Stimulated activated CD4-positive, alpha-beta T cell treated with anti-CD3 and anti-CD28 coated beads, TNF-alpha, amount 100 ng/mL, for 24 hours (primary cell): ENCODE data around the gene SKAP1.
A peak's percentile ranks its signal among the peaks of the same experiment; 100 is the strongest.
"Not testable (repeated sequence)": the region's sequence is repeated elsewhere in the genome, so short reads cannot be mapped to it uniquely, and the experiment has no call there.

ENCODE experiments used
- DNase-seq, 3 experiments: peaks; one replicate each; pipeline ENCODE4 v3.0.0-alpha.2; 2020; ENCODE audit warnings: low read depth in 3 of 3

The SKAP1 gene

DNA sequence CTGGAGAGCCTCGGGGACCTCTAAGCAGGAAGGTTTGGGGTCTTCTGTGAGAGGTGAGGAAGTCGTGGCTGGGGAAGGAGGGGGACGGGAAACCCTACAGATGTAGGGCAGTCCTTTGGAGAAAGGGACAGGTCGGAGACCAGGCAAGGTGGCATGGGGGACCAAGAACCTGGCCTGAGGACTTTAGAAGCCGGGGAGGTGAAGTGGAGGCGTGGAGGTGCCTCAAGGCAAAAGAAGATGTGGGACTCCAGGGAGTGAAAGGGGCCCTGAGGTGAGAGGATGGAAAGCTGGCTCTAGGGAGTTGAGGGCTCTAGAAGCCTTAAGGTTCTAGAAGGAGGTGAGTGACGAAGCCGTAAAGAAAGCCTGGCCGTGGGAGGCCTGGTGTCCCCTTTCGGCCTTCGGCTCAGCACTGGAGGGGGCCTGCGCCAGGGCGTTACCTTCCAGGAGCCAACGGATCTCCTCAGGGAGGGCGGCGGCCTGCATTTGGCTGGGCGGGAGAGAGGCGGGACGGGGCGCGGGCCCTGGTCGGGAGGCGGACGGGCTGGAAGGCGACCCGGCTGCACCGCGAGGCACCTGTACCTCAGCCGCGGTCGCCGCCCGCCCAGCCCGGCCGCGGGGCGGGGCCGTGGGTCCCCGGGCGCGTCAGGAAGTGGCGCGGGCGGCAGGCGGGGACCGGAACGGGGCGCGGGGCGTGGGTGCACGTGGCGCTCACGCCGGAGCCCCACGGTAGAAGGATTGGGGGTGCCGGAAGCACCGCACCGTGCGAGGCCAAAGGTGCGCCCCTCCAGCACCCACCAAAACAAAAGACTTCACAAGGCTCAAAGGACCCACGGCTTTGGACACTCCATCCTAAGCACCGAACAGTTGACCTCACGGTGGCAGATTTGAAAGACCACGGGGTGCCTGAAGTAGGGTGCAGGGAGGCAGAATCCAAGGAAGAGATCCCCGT lies at the start of gene SKAP1:
Gene SKAP1, minus strand, starts transcription at position 577 of the 949 bp plus-strand sequence.
- DNase-seq: peak in 2 of 3 experiments; percentile 40 to 67

DNA sequence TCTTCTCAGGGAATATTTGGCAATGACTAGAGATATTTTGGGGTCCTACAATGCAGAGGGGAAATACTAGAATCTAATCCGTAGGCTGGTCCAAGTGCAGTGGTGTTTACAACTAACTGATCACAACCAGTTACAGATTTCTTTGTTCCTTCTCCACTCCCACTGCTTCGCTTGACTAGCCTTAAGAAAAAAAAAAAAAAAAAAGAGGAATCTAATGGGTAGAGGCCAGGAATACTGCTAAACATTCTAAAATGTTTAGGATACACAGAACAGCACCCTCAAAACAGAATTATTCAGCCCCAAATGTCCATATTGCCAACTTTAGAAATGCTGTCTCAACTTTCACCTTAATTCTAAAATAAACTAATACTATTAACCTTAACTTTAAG lies 49.0 kb upstream of the SKAP1 start:
- DNase-seq: no peak

DNA sequence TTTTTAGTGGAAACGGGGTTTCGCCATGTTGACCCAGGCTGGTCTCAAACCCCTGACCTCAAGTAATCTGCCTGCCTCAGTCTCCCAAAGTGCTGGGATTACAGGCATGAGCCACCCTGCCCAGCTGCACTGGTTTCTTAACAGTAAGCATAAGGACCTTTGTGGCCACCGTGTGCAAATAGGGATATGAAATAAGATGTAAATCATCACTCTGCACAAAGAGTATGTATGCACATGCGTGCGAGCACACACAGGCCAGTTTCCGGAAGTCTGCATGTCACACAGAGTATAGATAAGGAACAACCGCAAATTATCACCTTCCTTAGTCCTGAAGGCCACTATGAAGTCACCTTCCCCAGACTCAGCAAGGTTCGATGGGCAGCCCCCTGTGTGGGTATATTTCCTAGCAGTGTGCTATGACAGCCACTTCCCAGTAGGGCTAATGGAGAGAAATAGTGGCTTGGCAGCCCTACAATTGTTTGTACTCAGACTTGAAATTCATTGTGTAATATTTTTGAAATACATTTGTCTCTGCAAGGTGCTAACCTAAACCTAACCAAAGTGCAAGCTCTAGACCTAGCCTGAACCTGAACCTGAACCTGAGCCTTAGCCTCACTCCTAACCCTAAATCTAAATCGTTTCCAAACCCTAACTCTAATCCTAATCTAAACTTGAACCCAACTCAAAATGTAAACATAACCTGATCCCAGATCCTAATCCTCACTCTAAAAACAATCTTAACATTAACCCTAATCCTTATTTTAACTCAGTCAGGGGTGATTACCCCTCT lies 48.4 kb upstream of the SKAP1 start:
- DNase-seq: no peak

DNA sequence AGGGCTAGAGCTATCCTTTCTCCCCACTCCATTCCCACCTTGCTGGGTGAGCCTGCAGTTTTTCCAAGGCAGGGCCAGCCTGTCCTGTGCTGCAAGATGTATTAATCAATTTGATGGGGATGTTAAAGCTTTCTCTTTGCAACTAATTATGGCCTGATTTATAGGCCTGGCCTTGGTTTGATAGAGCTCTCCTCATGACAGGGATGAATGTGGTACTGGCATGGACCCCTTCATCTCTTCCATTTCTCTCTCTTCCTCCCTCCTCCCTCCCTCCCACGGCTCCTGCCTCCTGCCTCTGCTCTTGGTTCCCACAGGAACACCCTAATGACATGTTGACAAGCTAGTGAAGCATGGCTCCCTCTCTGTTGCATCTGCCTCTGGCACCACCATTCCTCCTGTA lies 47.2 kb upstream of the SKAP1 start:
- no peak for DNase-seq

DNA sequence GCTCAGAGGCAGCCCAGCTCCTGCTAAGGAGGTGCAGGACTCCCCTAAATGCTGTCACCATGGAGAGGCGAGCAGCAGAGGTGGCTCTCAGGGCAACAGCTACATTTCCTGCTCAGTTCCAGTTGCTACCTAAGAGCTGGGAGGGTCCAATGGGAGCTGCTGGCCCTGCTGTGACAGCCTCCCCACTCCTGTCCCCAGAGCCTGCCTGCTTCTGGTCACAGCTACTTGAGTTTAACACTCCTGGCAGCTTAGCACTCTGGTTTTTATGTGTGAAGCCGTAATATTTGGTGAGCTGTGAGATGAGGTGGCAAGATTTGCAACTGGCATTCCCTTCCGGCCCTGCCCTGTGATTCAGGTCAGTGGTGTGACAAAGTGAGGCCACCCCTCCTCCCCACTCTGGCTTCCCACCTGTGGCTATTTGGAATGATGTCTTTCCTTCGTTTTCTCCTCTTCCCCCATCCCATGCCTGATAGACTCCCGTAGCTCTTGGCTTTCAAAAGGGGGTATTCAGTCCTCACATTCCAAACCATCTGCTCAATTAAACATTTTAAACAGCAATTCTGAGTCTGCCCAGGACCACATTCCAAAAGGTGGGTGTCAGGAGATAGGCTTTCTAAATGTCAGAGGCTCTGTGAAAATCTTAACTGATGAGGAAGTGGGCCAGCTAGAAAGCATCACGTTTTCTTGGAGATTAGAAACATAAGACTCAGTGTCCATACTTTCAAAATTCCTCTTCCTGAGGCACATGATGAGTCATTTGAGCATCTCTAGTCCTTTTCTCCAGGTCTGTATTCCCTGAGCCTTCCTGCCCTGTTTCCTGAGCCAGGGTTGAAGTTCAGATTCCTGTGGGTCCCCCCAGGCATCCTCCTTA lies 42.6 kb upstream of the SKAP1 start:
- DNase-seq: no peak

DNA sequence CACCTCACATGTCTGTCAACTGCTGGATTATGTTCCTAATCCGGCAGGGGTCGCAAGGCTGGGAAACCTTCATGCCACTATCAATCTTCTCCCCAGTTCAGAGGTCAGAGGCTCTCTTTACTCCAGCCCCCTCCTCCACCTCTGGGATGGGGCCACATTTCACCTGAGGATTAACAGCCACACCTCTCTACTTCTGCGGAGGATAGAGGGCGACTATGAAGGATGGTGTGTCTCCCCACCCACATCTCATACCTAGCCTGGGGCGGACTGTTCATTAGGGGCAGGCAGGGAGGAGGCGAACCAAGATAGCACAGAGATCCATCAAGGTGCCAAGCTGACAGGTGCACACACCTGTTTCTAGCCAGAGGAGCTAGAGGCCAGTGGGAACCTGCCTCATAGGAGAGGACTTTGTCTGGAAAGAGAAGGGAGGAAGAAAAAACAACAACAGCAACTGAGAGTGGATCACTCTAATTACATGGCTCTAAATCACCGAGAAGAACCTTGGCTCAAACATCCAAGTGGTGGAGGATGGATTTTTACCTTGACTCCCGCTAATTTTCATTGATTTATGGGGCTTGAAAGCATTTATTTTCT lies 41.9 kb upstream of the SKAP1 start:
- DNase-seq: no peak

DNA sequence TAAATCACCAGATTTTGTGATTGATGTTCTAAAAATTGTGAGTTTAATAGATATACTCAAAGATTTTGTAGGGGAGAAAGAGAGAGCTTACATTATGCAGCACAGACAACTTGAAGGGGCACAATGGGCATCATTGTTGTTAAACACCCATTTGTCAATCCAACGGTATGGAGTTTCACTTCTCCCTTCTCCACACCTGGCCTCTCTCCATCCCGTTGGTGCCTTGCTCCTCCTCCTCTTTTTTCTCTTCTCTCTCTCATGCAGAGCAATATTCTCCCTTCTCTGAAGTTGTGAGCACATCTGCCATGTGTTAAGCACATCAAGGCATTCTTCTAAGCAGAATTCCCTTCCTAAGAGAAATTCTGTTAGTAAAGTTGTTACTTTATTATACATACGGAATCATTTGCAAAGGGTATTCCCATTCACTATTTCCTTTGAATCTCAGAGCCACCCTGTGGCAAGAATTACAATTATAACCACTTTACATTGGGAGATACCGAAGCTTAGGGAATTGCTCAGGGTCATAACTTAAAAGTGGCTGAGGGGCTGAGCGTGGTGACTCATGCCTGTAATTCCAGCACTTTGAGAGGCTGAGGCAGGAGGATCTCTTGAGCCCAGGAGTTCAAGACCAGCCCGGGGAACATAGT lies 40.5 kb upstream of the SKAP1 start:
- DNase-seq: no peak

DNA sequence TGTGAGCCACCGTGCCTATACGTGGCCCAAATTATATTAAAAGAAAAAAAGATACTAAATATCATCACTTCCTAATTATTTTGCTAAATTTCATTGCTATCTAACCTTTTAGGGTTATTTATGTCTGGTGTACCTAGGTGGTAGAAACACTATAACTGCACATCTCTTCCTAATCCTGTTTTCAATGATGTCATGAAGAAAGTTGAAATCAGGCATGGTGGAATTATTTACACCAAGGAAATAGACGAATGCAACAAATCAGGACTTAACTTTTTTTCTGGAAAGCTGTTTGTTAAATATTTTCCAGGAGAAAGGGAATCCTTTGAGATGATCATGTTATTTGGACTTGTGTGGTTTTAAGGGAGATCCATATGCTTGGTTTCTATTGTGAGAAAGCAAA lies 39.2 kb upstream of the SKAP1 start:
- no peak for DNase-seq

DNA sequence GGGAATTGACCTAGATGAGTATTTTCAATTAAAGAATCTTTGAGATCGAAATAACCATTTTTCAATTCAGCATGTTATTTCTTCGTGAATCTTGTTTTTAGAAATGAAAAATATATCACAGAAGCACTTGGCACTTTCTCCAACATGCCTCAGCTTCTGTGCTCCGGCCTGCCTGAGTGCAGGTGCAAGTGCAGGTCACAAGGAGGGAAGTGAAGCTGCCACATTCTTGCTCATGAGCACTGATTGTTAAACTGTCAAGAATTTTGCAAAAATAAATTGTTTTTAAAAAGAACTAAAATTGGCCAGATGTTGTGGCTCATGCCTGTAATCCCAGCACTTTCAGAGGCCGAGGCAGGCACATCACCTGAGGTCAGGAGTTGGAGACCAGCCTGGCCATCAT lies 38.3 kb upstream of the SKAP1 start:
- DNase-seq: no peak

DNA sequence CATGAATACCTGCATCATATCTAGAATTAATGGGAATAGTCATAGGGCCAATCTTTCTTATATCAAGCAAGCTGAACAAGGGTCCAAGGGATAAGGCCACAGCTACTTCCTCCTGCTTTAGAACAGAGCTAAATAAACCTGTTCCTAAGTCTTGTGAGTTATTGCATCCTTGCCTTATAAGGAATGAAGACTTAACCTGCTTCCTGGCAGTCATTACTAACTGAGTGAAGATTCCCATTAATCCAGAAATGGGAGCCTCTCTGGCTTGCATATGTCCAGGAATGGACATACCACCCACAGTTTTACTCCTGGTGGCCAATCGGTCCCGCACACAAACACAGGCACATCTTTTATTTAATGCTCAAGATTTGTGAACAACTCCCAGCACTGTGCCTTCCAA lies 35.9 kb upstream of the SKAP1 start:
- DNase-seq: no peak

DNA sequence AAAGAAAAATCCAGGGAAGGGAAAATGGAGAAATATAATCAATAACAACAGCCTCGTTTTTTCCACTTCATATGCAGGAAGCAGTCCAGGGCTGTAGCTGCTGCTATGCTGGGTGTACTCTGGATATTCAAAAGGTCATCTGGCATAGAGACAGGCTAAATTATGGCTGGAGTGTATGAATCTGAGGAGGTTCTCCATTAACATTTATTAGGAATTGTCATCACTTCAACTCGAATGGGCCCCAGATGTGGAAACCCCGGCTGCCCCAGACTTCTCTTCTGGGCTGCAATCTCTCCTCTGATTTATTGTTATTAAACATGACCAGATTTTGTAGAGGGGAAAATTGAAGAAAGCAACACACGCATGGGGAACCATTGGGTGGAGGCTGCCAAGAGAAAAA lies 33.5 kb upstream of the SKAP1 start:
- DNase-seq: no peak

DNA sequence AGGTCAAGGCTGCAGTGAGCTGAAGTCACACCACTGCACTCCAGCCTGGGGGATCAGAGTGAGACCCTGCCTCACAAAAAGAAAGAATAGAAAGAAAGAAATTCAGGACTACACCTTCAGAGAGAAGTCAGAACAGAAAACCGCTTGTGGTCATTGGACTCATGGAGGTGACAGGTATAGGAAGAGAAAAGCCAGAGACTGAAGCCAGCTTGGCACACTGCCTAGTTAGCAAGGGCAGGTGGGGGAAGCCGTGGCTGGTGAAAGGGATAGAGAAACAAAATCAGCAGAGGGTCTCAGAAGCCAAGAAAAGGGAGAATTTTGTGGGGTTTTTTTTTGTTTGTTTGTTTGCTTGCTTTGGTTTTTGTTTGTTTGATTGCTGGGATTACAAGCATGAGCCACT lies 32.9 kb upstream of the SKAP1 start:
- DNase-seq: no peak

DNA sequence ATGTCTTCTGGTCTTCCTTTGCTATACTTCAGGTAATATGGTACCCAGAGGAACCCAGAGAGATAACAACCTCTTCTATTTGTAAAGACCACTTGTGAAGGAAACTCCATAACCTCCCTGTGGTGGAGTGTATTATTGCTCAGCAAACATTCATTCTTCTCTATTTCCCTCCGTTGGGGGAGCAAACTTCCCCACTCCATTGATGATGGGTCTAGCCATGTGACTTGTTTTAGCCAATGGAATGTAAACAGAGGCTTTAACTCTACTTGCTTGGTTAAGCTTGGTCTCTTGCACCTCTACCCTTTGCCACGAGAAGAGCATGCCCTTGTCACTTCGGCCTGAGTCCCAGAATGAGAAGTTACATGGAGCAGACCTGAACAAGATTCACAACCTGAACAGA lies 30.0 kb upstream of the SKAP1 start:
- DNase-seq: no peak

DNA sequence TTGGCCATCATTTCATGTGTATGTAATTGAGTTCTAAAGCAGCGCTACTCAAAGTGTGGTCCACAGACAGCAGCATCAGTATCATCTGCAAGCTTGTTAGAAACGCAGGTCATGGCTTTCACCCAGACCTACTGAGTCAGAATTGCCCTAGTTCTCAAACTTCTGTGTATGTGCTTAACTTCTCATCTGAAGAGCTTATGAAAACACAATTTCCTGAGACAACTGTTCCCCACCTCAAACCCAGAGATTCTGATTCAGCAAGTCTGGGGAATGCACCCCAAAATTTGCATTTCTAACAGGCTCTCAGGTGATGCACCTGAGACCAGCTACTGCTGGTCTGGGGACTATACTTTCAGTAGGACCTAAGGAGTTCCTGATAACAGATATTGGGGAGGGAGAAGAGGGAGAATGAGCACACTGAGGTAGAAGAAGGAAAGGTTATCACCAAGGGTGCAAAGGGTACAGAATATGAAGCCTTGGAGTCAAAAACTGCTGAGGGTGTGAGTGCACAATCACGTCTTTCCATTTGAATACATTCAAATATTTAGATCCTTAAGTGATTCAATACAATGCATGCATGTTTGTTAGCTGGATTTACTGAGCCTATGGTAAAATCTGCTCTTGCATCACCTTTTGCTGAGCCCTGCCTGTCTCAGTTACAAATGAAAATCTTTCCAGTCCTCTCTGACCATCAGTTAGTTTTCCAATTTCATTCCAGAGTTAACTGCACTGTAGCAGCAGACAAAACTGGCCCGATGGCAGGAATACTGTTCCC lies 29.2 kb upstream of the SKAP1 start:
- no peak for DNase-seq

DNA sequence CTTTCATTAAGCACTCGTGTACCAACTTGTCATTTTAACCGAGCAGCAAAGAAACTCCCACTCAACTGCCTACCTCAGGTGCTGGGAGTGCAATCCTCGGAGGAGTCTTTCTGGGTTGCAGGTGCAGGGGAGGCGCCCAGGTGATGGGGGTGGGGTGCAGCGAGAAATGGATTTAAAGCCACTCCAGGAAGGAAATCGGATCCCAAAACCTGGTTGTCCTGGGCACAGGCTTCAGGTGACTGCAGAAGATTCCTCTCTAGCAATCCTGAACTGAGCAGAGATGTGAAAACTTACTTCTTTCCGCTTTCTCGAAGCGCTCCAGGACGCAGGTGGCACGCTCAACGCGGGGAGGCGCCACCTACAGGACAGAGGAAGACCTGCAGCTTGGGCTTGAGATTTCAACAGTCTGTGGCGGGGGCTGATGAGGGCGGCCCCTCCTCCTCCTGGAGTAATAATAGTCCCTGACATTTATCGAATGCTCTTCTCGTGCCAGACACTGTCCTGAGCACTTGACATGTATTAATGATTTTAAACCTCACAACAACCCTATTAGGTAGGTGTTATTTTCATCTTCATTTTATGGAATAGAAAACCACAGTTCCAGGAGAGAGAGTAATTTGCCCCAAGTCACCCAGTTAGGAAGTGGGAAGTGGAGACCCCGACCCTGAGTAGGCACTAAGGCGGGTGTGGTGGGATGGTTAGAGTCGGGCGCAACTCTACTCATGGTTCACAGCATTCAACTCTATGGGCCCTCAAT lies 27.2 kb upstream of the SKAP1 start:
- DNase-seq: peak; percentile 61 to 67 (median 66)

DNA sequence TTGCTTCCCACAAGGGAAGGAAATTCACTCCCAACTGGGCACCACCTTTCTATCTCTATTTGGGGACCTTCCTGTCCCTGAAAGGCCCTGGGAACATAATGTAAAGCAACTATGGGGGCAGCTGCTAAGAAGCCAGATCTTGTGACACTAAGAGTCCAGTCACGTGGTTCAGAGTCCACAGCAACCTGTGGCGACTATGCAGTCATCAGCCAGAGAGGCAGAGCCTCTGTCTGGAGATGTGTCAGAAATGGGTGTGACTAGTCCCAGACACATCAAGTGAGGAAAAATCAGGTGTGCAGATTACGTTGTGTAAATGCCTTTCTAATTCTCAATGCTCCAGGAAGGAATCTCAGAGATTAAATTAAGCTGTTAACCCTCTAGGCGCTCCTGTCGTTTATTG lies 26.6 kb upstream of the SKAP1 start:
- DNase-seq: peak in 1 of 3 experiments; percentile 33

DNA sequence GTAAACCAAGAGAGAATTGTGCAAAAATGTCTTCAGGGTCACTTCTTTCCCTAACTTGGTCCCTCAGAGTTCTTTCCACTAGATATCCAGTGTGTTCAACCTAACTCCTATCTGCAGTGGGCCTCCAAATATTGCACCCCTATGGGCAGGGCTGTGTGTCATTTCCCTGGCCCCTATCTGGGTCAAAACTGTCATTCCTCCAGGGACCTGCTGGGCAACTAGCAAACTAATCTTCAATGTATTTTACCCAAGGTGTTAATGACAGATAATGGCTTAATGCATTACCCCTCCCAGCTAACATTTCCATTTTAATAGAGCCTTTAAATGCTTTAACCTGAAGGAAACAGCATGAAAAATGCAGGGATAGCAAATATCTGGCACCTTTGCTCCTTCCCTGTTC lies 25.8 kb upstream of the SKAP1 start:
- no peak for DNase-seq

DNA sequence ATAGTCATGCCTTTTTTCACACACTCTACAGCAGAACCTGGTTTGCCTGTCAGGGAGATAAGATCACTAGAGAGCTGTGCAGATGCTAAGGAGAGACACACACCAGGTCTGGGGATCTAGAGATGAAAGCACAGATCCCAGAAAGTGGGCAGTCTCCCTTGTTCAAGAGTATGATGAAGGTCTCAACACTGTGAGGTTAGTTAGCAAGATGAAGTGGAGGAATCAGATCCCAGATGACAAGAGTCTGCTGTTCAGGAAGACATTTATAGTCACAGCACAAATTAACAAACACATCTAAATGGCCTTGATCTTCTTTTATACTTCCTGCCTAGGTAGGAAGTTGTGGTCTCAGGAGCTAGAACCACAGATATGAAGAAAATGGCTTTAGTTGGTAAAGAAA lies 23.4 kb upstream of the SKAP1 start:
- DNase-seq: no peak

DNA sequence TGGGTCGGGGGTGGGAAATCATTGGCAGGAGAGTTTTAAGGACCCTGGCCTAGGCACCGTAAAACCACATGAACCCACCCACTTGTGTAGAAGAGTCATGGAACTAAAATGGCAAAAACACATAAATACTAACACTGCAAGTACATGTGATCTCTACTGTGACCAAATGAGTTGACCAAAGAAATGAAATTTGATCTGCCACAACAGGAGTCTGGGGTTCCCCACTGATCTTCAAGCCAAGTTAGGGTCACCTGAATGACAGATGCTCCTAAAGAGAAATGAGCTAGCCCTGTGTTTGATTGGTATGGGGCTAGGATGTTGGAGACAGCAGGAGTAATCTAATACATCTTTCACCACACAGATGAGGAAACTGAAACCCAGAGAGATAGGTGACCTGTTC lies 21.5 kb upstream of the SKAP1 start:
- no peak for DNase-seq

DNA sequence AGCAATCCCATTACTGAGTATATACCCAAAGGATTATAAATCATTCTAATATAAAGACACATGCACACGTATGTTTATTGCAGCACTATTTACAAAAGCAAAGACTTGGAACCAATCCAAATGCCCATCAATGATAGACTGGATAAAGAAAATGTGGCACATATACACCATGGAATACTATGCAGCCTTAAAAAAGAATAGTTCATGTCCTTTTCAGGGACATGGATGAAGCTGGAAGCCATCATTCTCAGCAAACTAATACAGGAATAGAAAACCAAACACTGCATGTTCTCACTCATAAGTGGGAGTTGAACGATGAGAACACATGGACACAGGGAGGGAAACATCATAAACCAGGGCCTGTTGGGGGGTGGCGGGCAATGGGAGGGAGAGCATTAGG lies 19.3 kb upstream of the SKAP1 start:
- DNase-seq: not testable (repeated sequence)
